ENCODE data around the gene BANP. TPM values are rescaled to one million over a fixed set of nuclear protein-coding genes. Genes with fewer than 3 reads are reported as not detected.

BANP gene
- total and polyA plus RNA-seq, 2 of the 8 experiments (the other 6 are each of a cell fraction or from before 2014, with no cell fraction given): 25.8 to 39.8 TPM

- TF ChIP-seq ATF3 (IDR thresholded peaks at IDR 0.05; ENCODE audit: insufficient read depth, low read depth, low read length): peak; percentile 50; the same call in 1 of the 2 replicates
- peak; percentile 55 for TF ChIP-seq NANOG (IDR thresholded peaks at IDR 0.05; ENCODE audit: insufficient read depth, low read depth, low read length, poor library complexity, severe bottlenecking)
- peak; percentile 86 for TF ChIP-seq PHF8 (conservative IDR thresholded peaks at IDR 0.05; ENCODE audit: low read depth, low read length)
- peak; percentile 90 for TF ChIP-seq NRF1 (IDR thresholded peaks at IDR 0.05; ENCODE audit: low read depth, low read length)
- TF ChIP-seq MAX (IDR thresholded peaks at IDR 0.05): no peak; the same call in none of the 2 replicates
- no peak for TF ChIP-seq EGR1 (IDR thresholded peaks at IDR 0.05; ENCODE audit: borderline replicate concordance, low read depth, low read length)
- no peak for TF ChIP-seq KDM5A (IDR thresholded peaks at IDR 0.05; ENCODE audit: low read length)
- no peak for TF ChIP-seq SIRT6 (IDR thresholded peaks at IDR 0.05; ENCODE audit: low read length)
- no peak for TF ChIP-seq JUND (IDR thresholded peaks at IDR 0.05; ENCODE audit: low read length)
- TF ChIP-seq EZH2 (IDR thresholded peaks at IDR 0.05; ENCODE audit: low read depth, low read length, severe bottlenecking): no peak
- peak; percentile 84 for TF ChIP-seq TAF1 (IDR thresholded peaks at IDR 0.05; ENCODE audit: low read depth, low read length)
- no peak for TF ChIP-seq MAFK (IDR thresholded peaks at IDR 0.05; ENCODE audit: low read depth, low read length)
- peak; percentile 83 for TF ChIP-seq CREB1 (IDR thresholded peaks at IDR 0.05)
- TF ChIP-seq RFX5 (IDR thresholded peaks at IDR 0.05; ENCODE audit: borderline replicate concordance, low read depth, low read length): no peak
- TF ChIP-seq CTCF (IDR thresholded peaks at IDR 0.05; ENCODE audit: control extremely low read depth in 1 of 3, insufficient read depth in 1 of 3, low read depth in 1 of 3, low read length in 3 of 3): peak; percentile 52 to 68 (median 65)
- TF ChIP-seq BCL11A (IDR thresholded peaks at IDR 0.05; ENCODE audit: low read depth in 2 of 2, low read length in 2 of 2): no peak
- TF ChIP-seq USF2 (IDR thresholded peaks at IDR 0.05; ENCODE audit: low read length): no peak
- no peak; the same call in 1 of the 2 replicates for TF ChIP-seq GTF2F1 (IDR thresholded peaks at IDR 0.05; ENCODE audit: borderline replicate concordance, low read depth, low read length)
- TF ChIP-seq BRCA1 (IDR thresholded peaks at IDR 0.05; ENCODE audit: low read depth, low read length): peak; percentile 97
- no peak for TF ChIP-seq CHD1 (IDR thresholded peaks at IDR 0.05; ENCODE audit: low read depth, low read length)
Observed at GRCh38 chr16:87950765-87951551, at the start of gene BANP (continued).
